Progenitor cell of endocrine pancreas (in vitro differentiated cells): ENCODE data around the gene PCDHGB4. TPM values are rescaled to one million over a fixed set of nuclear protein-coding genes. Genes with fewer than 3 reads are reported as not detected.
A peak's percentile ranks its signal among the peaks of the same experiment; 100 is the strongest.
"Not testable (repeated sequence)": the region's sequence is repeated elsewhere in the genome, so short reads cannot be mapped to it uniquely, and the experiment has no call there.

Experiments
- DNase-seq: peaks from one replicate; pipeline ENCODE4 v3.0.0; 2021; ENCODE audit warnings: low spot score; ENCODE audit not compliant: unreplicated experiment
- H3K27ac Mint-ChIP-seq: 2 replicates; pipeline ENCODE4 v1.8.0; 2021; ENCODE audit warnings: mild to moderate bottlenecking, moderate library complexity, mixed read lengths
- H3K27me3 Mint-ChIP-seq: 2 replicates; pipeline ENCODE4 v1.8.0; 2021; ENCODE audit warnings: mixed read lengths
- H3K36me3 Mint-ChIP-seq: 2 replicates; pipeline ENCODE4 v1.8.0; 2022; ENCODE audit warnings: mixed read lengths; ENCODE audit not compliant: insufficient read depth
- H3K4me1 Mint-ChIP-seq: 2 replicates; pipeline ENCODE4 v1.8.0; 2021; ENCODE audit warnings: low read depth, mixed read lengths
- H3K4me3 Mint-ChIP-seq: 2 replicates; pipeline ENCODE4 v1.8.0; 2021; ENCODE audit warnings: low read depth, mild to moderate bottlenecking, moderate library complexity, mixed read lengths
- H3K9me3 Mint-ChIP-seq: 2 replicates; pipeline ENCODE4 v1.8.0; 2021; ENCODE audit warnings: low read depth, mixed read lengths
- total RNA-seq: library from RNA; stranded (reverse); gene quantifications from 2 replicates; pipeline ENCODE4 v1.2.1, GENCODE V29; 2021
- TF ChIP-seq, protein P1 (sequence below): fragments of 200-600 bp; sonication (generic); IDR thresholded peaks from one replicate; pipeline ENCODE4 v1.5.0; 2021; ENCODE audit warnings: antibody characterized with exemption, mild to moderate bottlenecking; ENCODE audit not compliant: unreplicated experiment

The PCDHGB4 gene
- total RNA-seq, 1 donor from 2014 or later, result 16.1 TPM

DNA sequence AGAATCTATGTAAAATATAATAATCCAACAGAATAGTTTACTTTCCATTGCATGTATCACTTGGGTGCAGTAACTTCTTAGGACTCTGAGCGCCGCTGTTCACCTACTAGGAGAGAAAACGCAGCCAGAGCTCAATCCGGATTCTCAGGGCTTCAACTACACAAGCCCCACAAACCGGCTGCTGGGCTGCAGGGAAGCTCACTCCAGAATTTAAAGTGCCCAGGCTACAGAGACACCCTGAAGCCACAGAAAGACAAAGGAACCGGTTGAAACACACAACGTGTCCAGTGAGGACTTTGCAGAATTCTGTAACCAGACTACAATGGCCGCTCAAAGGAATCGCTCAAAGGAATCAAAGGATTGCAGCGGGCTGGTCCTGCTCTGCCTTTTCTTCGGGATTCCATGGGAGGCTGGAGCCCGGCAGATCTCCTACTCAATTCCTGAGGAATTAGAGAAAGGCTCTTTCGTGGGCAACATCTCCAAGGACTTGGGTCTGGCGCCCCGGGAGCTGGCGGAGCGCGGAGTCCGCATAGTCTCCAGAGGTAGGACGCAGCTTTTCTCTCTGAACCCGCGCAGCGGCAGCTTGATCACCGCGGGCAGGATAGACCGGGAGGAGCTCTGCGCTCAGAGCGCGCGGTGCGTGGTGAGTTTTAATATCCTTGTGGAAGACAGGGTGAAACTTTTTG lies 25.5 kb downstream of the PCDHGB4 start, which contains the start of gene PCDHGA10:
Gene PCDHGA10, plus strand, starts transcription at position 134 of the 686 bp plus-strand sequence. Its CDS starts 189 bp downstream, at position 323.
- H3K27ac Mint-ChIP-seq, result peak within 1 kb of the TSS; percentile 96
- H3K27me3 Mint-ChIP-seq, result no peaks in the 10 kb centered on the region
- H3K36me3 Mint-ChIP-seq, result peaks cover 63% of the 10 kb centered on the region
- H3K4me3 Mint-ChIP-seq, result peak within 1 kb of the TSS; percentile 80
- no peak for DNase-seq
- peaks cover 45% of the 10 kb centered on the region for H3K9me3 Mint-ChIP-seq
- TF ChIP-seq, protein P1, sequence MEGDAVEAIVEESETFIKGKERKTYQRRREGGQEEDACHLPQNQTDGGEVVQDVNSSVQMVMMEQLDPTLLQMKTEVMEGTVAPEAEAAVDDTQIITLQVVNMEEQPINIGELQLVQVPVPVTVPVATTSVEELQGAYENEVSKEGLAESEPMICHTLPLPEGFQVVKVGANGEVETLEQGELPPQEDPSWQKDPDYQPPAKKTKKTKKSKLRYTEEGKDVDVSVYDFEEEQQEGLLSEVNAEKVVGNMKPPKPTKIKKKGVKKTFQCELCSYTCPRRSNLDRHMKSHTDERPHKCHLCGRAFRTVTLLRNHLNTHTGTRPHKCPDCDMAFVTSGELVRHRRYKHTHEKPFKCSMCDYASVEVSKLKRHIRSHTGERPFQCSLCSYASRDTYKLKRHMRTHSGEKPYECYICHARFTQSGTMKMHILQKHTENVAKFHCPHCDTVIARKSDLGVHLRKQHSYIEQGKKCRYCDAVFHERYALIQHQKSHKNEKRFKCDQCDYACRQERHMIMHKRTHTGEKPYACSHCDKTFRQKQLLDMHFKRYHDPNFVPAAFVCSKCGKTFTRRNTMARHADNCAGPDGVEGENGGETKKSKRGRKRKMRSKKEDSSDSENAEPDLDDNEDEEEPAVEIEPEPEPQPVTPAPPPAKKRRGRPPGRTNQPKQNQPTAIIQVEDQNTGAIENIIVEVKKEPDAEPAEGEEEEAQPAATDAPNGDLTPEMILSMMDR, result peak; percentile 68
- H3K4me1 Mint-ChIP-seq, result peaks cover 2% of the 10 kb centered on the region

DNA sequence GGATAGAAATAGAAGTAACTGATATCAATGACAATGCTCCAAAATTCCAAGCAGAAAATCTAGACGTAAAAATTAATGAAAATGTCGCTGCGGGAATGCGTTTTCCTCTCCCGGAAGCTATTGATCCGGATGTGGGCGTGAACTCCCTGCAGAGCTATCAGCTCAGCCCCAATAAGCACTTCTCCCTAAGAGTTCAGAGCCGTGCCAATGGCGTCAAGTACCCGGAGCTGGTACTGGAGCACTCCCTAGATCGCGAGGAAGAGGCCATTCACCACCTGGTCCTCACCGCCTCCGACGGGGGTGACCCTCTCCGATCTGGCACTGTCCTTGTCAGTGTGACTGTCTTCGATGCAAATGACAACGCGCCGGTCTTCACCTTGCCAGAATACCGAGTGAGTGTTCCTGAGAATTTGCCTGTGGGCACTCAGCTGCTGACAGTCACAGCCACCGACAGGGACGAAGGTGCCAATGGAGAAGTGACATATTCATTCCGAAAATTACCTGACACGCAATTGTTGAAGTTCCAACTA lies 26.1 kb downstream of the PCDHGB4 start:
- peak overlapping the region; percentile 80 for H3K4me3 Mint-ChIP-seq
- no peaks in the 10 kb centered on the region for H3K27me3 Mint-ChIP-seq
- H3K4me1 Mint-ChIP-seq, result no peaks in the 10 kb centered on the region
- TF ChIP-seq, protein P1, result no peak
- peaks cover 48% of the 10 kb centered on the region for H3K9me3 Mint-ChIP-seq
- peaks cover 66% of the 10 kb centered on the region for H3K36me3 Mint-ChIP-seq
- peak overlapping the region; percentile 96 for H3K27ac Mint-ChIP-seq
- DNase-seq, result no peak

DNA sequence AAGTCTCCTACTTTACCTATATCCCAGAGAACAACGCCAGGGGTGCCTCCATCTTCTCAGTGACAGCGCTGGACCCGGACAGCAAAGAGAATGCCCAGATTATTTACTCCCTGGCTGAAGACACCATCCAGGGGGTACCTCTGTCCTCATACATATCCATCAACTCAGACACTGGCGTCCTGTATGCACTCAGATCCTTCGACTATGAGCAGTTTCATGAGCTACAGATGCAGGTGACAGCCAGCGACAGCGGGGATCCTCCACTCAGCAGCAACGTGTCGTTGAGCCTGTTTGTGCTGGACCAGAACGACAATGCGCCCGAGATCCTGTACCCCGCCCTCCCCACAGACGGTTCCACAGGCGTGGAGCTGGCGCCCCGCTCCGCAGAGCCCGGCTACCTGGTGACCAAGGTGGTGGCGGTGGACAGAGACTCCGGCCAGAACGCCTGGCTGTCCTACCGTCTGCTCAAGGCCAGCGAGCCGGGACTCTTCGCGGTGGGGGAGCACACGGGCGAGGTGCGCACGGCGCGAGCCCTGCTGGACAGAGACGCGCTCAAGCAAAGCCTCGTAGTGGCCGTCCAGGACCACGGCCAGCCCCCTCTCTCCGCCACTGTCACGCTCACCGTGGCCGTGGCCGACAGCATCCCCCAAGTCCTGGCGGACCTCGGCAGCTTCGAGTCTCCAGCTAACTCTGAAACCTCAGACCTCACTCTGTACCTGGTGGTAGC lies 27.2 kb downstream of the PCDHGB4 start:
- peak overlapping the region; percentile 39 for H3K27ac Mint-ChIP-seq
- not testable (repeated sequence) for H3K4me1 Mint-ChIP-seq, H3K27me3 Mint-ChIP-seq, H3K4me3 Mint-ChIP-seq, DNase-seq
- peaks cover 63% of the 10 kb centered on the region for H3K36me3 Mint-ChIP-seq
- peaks cover 45% of the 10 kb centered on the region for H3K9me3 Mint-ChIP-seq

DNA sequence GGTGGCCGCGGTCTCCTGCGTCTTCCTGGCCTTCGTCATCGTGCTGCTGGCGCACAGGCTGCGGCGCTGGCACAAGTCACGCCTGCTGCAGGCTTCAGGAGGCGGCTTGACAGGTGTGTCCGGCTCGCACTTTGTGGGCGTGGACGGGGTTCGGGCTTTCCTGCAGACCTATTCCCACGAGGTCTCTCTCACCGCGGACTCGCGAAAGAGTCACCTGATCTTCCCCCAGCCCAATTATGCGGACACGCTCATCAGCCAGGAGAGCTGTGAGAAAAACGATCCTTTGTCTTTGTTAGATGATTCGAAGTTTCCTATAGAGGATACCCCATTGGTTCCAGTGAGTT lies 27.7 kb downstream of the PCDHGB4 start:
- H3K27me3 Mint-ChIP-seq, DNase-seq, H3K27ac Mint-ChIP-seq, H3K4me1 Mint-ChIP-seq, H3K4me3 Mint-ChIP-seq: not testable (repeated sequence)
- Mint-ChIP-seq H3K36me3 (peaks cover 65% of the 10 kb centered on the region), H3K9me3 (peaks cover 46% of the 10 kb centered on the region)

DNA sequence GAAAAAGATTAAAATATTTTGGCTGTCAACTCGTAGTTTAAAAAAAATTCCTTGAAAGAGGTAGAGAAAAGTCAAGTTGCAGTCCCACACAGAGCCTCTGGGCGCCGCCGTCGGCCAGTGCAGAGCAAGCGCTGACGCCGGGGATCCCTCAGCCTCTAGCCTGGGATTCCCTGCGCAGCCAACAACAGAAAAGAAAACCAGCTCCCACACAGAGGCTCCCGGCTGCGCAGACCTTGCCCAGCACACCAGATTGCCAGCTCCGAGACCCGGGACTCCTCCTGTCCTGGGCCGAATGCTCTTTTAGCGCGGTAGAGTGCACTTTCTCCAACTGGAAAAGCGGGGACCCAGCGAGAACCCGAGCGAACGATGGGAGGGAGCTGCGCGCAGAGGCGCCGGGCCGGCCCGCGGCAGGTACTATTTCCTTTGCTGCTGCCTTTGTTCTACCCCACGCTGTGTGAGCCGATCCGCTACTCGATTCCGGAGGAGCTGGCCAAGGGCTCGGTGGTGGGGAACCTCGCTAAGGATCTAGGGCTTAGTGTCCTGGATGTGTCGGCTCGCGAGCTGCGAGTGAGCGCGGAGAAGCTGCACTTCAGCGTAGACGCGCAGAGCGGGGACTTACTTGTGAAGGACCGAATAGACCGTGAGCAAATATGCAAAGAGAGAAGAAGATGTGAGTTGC lies 30.1 kb downstream of the PCDHGB4 start, which contains the start of gene PCDHGB7:
Gene PCDHGB7, plus strand, starts transcription at position 184 of the 679 bp plus-strand sequence. Its CDS starts 183 bp downstream, at position 367.
- TF ChIP-seq, protein P1, result peak; percentile 25
- not testable (repeated sequence) for H3K27me3 Mint-ChIP-seq, DNase-seq, H3K4me1 Mint-ChIP-seq
- Mint-ChIP-seq H3K27ac (peak within 1 kb of the TSS; percentile 91), H3K4me3 (peak within 1 kb of the TSS; percentile 62), H3K9me3 (peaks cover 51% of the 10 kb centered on the region), H3K36me3 (peaks cover 72% of the 10 kb centered on the region)
